BE2C (cell line): ENCODE measurements around the gene DTHD1.

Experiments used
- DNase-seq: peaks from one replicate; pipeline ENCODE4 v3.0.0-alpha.2; 2020
- H3K27me3 ChIP-seq: fragments of 250-450 bp; sonication (Bioruptor Pico); 2 replicates; pipeline ENCODE4 v1.5.1; 2020; ENCODE audit warnings: mild to moderate bottlenecking
- H3K36me3 ChIP-seq: fragments of 250-450 bp; sonication (Bioruptor Pico); 2 replicates; pipeline ENCODE4 v1.5.1; 2020; ENCODE audit warnings: mild to moderate bottlenecking
- H3K4me1 ChIP-seq: fragments of 250-450 bp; sonication (Bioruptor Pico); 2 replicates; pipeline ENCODE4 v1.5.1; 2020
- H3K4me3 ChIP-seq: 2 replicates; pipeline ENCODE4 v1.5.1; 2011; ENCODE audit warnings: low read depth, low read length
- H3K9me3 ChIP-seq: fragments of 250-450 bp; sonication (Bioruptor Pico); 2 replicates; pipeline ENCODE4 v1.5.1; 2020
- TF ChIP-seq, protein P1 (sequence below): IDR thresholded peaks from 2 replicates; pipeline ENCODE4 v1.5.1; 2012; ENCODE audit warnings: mild to moderate bottlenecking, low read depth, low read length

DTHD1 gene

DNA sequence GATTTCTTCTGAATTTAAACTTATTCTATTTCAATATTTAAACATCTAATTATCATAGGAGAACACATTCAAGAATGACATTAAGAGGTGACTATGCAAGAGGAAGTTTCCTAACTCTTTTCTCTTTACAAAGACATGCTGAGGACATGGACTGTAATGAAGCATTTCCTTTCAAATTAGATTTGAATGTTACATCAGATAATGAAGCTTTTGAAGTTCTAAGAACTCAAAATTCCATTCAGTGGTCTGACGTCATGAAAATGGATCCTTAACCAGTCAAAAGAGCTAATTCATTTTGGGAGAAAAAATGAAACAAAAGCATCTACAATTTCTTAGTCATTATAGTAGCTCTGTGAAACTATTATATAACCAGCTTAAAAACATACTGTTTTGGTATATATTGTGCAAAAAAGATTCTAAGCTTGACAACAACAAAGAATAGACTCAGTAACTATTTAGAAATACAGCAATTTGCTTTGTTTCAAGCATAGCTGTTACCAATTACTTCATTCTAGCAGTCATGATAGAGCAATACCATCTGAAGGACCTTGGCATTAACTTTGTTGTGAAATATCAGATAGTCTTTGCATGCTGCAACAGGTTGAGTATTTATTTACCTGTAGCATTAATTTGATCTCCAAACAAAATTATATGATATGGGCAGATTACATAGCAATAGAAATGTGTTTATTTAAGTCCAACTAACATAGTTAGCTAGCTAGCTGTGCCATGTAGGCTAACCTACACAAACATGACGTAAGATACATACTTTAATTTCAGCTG lies 13.7 kb upstream of the DTHD1 start:
- DNase-seq, result no peak
- Histone ChIP-seq H3K27me3 (no peaks in the 10 kb centered on the region), H3K9me3 (no peaks in the 10 kb centered on the region), H3K4me3 (no peak overlapping the region), H3K4me1 (no peaks in the 10 kb centered on the region), H3K36me3 (no peaks in the 10 kb centered on the region)
- TF ChIP-seq, protein P1, sequence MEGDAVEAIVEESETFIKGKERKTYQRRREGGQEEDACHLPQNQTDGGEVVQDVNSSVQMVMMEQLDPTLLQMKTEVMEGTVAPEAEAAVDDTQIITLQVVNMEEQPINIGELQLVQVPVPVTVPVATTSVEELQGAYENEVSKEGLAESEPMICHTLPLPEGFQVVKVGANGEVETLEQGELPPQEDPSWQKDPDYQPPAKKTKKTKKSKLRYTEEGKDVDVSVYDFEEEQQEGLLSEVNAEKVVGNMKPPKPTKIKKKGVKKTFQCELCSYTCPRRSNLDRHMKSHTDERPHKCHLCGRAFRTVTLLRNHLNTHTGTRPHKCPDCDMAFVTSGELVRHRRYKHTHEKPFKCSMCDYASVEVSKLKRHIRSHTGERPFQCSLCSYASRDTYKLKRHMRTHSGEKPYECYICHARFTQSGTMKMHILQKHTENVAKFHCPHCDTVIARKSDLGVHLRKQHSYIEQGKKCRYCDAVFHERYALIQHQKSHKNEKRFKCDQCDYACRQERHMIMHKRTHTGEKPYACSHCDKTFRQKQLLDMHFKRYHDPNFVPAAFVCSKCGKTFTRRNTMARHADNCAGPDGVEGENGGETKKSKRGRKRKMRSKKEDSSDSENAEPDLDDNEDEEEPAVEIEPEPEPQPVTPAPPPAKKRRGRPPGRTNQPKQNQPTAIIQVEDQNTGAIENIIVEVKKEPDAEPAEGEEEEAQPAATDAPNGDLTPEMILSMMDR, result no peak

DNA sequence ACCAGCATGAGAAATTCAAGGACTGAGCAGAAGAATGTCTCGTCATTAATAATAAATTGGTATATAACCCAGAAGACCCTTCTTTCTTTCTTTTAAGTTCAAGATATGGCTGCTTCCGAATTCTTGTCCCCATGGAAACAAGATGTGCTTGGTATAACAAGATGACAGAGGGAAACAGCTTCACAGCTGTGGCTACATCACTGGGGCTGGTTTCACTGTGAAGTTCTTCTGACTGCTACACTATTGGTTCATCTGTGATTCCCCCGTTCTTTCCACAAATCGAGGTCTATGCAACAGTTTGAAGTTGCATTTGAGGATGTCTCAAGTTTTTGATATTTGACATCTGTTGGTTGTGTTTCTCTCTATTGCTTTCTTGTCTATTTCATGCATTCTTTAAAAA lies 12.3 kb upstream of the DTHD1 start:
- TF ChIP-seq, protein P1, result no peak

DNA sequence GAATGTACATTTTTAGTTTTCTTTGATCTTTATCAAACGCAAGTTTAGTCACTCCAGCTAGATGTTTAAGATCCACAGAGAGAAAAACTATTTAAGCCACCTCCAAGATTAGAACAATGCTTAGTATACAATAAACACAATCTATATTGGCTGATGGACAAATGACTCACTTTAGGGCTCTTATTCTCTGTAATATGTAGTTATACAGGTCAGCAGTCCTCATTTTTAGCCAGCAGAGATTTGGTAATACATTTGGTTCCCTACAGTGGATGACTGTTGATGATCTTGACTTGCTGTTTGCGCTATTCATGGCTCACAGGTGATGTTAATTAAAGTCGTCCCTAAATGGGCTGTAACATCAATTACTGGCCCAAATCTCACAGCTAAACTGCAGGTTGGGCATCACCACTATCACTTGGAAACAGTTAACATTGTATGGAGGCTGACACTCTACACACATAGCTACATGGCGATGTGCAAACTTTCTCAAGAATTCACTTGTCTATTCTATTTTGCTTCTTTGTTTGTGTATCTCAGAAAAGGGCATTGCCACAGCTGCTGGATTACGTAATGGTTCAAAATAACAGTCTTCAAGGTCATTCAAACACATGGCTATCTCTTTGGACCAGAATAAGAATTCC lies 11.8 kb upstream of the DTHD1 start:
- Histone ChIP-seq H3K27me3 (no peaks in the 10 kb centered on the region), H3K4me3 (no peak overlapping the region), H3K4me1 (no peaks in the 10 kb centered on the region), H3K36me3 (no peaks in the 10 kb centered on the region), H3K9me3 (no peaks in the 10 kb centered on the region)
- TF ChIP-seq, protein P1, result no peak
- DNase-seq, result no peak

More for the DNA sequence above, 12.3 kb upstream of the DTHD1 start:
- H3K9me3 ChIP-seq, result no peaks in the 10 kb centered on the region
- no peak overlapping the region for H3K4me3 ChIP-seq
- no peaks in the 10 kb centered on the region for H3K36me3 ChIP-seq
- DNase-seq, result no peak
- no peaks in the 10 kb centered on the region for H3K4me1 ChIP-seq
- no peaks in the 10 kb centered on the region for H3K27me3 ChIP-seq

DNA sequence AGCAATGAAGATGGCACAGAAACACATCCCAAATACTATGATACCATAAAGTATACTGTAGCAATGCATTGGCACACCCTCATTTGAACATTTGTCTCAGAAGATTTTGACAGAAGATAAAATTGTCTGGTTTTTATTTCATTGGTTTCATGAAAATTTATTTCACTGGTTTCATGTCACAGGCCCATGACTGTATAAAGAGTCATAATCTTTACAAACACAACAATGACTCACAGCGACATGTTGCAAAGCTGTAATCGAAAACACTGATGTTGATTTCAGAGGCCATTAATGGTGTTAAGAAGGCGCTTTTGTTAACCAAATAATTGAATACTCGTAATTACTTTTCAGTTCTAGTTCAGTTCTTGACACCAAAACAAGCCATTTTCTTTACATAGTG lies 8.1 kb upstream of the DTHD1 start:
- Histone ChIP-seq H3K4me1 (no peaks in the 10 kb centered on the region), H3K9me3 (no peaks in the 10 kb centered on the region), H3K27me3 (no peaks in the 10 kb centered on the region), H3K36me3 (no peaks in the 10 kb centered on the region), H3K4me3 (no peak overlapping the region)
- no peak for DNase-seq
- TF ChIP-seq, protein P1, result no peak

DNA sequence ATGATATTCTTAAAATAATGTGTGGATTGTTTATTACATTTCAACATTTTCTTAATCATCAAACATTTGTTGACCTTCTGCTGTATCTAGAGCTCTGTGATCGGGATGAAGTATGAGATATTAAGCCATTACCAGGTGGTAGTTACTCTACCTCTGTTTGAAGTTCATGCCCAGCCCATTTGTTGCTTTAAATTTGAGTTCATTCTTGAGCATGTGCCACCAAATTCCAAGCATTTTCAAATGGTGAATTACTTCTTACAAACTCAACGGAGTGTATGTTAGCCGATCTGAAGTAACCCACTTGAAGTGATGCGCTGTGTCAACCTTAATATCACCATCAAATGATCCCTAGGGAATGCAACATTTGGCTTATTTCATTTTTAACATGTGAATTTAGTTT lies 7.3 kb upstream of the DTHD1 start:
- Histone ChIP-seq H3K27me3 (no peaks in the 10 kb centered on the region), H3K9me3 (no peaks in the 10 kb centered on the region), H3K4me3 (no peak overlapping the region), H3K36me3 (no peaks in the 10 kb centered on the region), H3K4me1 (no peaks in the 10 kb centered on the region)
- no peak for DNase-seq
- TF ChIP-seq, protein P1, result no peak

DNA sequence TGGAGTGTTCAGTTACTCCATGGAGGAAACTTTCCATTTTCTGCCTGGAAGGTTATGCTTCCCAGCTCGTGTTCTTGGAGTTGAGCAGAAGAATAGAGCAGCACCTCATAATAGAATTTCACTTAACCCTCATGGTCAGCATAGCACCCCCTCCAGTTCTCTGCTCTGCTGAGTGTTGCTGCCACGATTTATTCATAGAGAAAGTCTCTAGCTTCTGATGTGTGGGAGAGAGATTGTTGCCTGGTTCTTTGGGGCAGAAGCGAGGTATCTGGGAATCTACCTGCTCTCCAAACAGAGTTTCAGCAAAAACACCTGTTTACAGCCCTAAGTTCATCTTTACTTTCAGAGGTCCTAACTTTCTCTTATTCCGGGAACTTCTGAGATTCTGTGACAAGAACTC lies 3.9 kb upstream of the DTHD1 start:
- no peak for DNase-seq
- no peaks in the 10 kb centered on the region for H3K36me3 ChIP-seq
- H3K27me3 ChIP-seq, result no peaks in the 10 kb centered on the region
- TF ChIP-seq, protein P1, result no peak
- no peaks in the 10 kb centered on the region for H3K4me1 ChIP-seq
- no peaks in the 10 kb centered on the region for H3K9me3 ChIP-seq
- no peak overlapping the region for H3K4me3 ChIP-seq
